NCI-H82 treated with DMSO at 0.1 percent for 48 hours (cell line): ENCODE results near the gene CWC27.

Experiments used
- DNase-seq: peaks from one replicate; lab custom pipeline; 2025; ENCODE audit not compliant: unreplicated experiment; lab: John Stamatoyannopoulos, UW

CWC27 gene

GRCh38 chr5:65029178-65029577, 260.4 kb downstream of the CWC27 start:
- DNase-seq: no peak

DNA sequence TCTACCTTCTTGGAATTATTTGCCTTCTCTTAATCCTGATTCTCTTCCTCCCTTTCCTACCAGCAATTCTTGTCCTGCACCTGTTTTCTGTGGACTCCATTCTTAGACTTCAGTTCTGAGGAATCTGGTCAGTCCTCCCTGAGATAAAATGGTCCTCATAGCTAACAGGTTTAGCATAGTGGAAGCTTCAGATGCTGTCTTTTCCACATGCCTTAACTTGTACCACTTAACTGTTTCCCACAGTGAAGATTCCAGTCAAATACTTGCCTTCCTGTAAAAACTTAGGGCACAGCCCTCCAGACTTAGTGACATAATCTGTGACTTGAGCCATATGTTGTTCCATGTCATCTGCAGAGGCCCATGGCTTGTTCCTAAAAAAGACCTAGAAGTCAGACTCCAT, 261.3 kb downstream of the CWC27 start:
- no peak for DNase-seq

DNA sequence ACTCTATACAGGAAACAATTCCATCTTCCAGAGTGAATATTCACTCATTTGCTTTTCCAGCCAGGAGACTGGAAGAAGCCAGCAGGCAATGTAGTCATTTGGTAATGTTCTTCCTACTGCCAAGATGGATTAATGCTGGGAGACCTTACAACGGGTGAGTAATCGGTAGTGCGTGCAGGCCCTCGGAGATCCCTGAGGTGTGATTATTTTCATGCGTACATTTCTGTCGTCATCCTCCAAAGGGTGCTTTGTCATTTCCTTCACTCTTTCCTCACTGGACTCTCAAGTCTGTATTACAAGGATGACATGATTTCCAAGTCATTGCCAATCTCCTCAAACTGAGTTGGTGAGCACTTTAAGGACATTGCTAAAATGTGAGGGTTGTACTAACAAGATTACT, 263.5 kb downstream of the CWC27 start:
- no peak for DNase-seq

DNA sequence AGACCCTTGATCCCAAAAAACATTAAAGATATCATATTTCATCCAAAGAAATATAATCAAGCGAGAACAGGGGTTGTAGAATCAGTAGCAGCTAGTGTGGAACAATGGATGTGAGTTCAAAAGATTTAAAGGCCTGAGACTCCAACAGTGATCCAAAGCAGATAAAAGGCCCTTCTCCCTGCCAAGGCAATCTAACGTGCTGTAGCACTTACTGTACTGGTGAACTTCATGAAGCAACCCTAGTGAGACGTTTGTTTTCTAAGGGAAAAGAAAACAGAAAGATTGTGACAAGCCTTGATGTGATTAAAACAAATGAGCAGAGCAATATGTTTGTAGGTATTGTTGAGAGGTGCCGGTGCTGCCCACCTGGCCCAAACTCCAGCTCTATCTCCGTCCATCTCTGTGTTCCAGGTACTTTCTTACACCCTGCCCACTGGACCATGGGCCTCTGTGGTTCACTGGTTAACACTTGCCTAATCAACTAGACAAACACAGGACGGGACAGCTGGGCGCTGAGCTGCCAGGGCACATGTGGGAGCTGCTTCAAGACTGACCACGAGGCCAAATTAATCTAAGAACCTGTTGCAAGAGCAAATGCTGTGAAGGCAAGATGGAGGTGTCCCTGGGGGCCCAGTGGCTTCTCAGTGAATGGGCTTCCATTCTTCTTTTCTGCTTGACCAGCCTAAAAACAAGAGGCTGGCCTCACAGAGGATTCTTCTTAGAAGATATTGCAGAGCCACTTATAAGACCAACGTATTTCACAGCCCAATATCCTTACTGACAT, 265.5 kb downstream of the CWC27 start:
- DNase-seq: no peak

- DNase-seq: peak; percentile 40
These were observed 266.1 kb downstream of the CWC27 start for GRCh38 chr5:65034813-65035209.

DNA sequence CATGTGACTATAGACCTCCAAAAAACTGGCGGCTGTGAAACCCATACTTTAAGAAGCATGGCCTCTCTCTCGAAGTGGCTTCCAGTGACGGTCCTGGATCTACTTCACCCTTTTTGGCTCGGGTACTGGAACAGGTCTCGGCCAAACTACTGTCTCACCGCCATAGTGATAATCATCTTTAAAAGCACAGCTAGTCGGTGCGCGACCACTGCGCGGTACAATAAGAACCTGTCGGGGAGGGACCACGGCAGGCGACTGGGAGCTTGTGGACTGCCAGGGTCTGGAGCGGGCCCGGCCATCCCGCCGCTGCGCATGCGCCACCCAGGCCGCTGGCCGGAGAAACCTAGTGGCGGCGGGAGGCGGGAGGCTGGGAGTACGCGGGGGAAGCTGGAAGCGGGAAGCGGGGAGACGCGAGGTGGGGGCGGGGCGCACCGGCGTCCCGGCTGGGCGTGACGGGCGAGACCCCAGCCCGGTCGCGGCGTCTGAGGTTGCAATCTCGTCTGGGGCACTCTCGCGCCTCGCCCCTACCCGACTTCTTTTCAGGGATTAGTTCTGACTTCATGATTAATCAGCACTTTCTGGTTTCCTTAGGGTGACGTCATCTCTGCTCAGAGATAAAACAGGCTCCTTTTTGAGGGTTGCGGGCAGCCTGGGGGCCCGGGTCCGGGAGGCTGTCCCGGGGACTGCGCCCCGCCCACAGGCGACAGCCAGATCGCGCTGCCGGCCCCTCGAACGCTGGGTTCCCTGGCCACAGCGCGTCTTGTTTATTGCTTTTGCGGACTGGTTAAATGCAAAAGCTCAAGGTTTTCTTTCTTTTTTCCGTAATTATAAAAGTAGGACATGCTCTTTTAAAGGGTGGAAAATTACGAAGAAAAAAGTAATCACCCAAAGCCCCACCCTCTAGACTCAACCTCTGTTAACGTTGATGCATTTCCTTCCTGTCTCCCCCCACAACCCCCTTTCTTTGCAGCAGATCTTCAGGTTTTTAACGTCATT, 266.8 kb downstream of the CWC27 start:
- peak; percentile 71 for DNase-seq

GRCh38 chr5:65037831-65038815, 269.4 kb downstream of the CWC27 start:
- peak; percentile 7 for DNase-seq

DNA sequence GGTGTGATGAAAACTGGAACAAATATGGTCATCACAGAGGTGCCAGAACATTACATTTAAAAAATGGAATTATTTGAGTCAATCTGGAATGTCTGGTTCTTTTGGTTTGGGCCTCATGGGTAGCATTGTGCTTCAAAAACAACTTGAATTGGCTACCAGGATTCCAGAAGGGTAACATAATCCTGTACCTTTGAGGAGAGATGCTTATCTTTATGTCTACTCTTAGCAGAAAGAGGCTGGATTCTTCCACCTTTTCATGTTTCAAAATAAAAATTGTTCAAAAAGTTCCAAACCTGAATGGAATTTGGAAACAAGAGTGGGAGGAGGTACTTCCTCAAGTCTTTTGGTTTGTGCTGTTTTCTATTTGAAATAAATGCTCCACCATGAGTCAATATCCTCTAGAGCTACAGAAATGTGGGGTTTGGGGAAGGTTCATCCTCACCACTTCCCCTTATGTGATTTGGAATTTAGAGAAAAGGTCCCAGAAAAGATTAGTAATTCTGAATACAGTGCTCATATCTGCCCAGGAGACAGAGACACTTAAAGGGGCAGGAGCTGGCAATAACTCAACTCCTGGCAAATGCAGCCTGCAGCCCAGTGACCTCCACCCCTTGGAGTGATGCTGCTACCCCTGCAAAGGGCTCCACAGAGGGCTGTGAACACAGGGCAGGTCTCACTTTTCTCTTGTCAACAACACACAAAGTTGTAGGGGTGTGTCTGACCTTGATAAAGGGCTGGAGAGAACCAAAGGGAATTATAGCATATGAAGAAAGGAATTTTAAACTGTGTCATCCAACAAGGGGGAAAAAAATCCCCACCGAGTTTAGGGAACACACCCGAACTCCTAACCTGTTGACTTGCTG, 272.8 kb downstream of the CWC27 start:
- no peak for DNase-seq

- DNase-seq: no peak
These were observed 275.2 kb downstream of the CWC27 start for GRCh38 chr5:65043843-65044359.

DNA sequence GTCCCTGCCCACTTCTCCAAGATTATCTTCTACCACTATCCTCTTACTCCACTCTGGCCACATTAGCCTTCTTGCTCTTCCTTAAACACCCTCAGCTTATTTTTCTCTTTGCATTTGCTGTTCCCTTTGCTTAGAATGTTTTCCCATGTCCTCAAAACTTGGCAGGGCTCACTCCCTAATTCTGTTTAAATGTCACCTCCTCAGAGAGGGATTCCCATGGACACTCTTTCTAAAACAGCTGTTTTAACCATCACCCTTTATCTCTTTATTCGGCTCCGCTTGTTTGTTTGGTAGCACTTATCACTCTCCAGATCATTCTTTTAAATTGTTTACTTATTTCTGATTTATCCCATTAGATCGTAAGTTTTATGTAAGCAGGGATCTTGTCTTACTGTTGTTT, 278.5 kb downstream of the CWC27 start:
- DNase-seq: no peak

GRCh38 chr5:65047948-65048690, 279.4 kb downstream of the CWC27 start:
- no peak for DNase-seq

GRCh38 chr5:65050140-65050539, 281.4 kb downstream of the CWC27 start:
- DNase-seq: no peak

DNA sequence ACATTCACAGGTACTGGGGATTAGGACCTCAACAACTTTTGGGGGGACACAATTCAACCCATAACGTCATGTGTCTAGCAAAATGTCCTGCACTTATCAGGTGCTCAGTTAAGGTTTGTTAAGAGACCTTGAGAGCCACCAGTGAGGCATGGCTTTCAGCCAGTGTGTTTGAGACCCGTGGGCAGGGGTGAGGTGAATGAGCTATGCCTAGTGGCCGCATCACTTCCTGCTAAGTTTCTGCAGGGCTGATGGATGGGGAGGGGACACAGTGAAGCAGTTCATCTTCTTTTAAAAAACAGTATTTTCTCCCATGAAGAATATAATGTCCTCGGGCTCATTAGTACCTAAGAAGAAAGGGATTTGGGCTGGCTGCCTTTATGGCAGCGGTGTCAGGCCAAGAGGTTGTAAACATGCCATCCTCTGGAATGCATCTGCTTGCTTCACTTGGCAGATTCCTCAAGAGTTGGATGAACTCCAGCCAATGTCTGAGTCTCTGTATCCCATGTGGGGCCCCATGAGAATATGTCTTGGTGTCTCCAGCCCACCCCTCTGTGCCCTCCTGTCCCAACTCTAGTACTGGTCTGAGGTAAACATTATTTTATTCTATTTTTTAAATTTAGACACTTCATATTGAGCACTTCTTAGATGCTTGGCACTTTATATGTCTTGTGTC, 282.2 kb downstream of the CWC27 start:
- DNase-seq: no peak

DNA sequence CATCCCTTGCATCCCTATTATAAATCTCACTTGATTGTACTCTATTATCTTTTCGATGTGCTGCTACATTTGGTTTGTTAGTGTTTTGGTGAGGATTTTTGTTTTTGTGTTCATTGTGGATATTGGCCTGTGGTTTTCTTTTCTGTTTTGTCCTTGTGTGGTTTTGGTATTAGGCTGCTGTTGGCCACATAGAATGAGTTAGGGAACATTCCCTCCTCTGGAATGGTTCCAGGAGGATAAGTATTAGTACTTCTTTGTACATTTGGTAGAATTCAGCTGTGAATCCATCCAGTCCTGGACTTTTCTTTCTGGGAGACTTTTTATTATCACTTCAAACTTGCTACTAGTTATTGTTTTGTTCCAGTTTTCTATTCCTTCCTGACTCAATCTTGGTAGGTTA, 287.2 kb downstream of the CWC27 start:
- DNase-seq: no peak

- DNase-seq: no peak
These were observed 291.2 kb downstream of the CWC27 start for GRCh38 chr5:65059681-65060598.

DNA sequence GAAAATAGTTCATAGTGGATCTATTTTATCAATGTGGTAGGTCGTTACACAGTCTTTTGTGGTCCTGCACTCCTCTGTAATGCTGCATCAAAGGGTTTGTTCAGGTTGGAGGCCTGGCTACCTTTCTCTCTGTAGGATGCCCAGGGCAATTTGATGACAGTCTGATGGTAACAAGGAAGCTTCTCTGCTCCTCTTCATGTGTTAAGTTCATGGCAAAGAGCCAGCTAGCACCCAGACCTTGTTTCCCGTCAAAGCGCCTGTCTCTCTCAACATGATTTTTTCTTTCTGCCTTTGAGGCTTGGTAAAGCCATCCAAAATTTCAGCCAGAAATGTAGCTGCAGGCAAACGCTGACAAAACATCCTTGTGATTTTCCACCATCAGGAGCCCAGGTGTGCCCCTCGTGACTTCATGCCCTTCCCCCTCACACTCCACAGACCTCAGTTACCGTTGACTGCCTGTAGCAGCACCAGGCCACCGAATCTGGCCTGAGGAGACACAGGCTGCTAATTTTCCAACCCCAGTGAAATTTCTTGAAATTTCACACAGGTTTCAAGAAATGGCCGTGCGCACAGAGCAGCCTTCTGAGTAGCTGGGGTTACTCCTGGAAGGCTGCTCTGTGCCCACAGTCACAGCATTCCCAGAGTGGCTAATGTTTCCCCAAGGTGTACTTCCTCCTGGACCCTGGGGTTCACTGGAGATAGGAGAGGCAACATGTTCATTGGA, 292.7 kb downstream of the CWC27 start:
- DNase-seq: no peak

GRCh38 chr5:65061974-65062353, 293.2 kb downstream of the CWC27 start:
- DNase-seq: no peak
